ENCODE data around the gene NCOA7. TPM values are rescaled to one million over a fixed set of nuclear protein-coding genes. Genes with fewer than 3 reads are reported as not detected.

Gene NCOA7
- total and polyA plus RNA-seq, 9 of the 15 experiments (the other 6 are each of a cell fraction or from before 2014, with no cell fraction given) = 5.8 to 14.6 (median 9.3) TPM

DNA sequence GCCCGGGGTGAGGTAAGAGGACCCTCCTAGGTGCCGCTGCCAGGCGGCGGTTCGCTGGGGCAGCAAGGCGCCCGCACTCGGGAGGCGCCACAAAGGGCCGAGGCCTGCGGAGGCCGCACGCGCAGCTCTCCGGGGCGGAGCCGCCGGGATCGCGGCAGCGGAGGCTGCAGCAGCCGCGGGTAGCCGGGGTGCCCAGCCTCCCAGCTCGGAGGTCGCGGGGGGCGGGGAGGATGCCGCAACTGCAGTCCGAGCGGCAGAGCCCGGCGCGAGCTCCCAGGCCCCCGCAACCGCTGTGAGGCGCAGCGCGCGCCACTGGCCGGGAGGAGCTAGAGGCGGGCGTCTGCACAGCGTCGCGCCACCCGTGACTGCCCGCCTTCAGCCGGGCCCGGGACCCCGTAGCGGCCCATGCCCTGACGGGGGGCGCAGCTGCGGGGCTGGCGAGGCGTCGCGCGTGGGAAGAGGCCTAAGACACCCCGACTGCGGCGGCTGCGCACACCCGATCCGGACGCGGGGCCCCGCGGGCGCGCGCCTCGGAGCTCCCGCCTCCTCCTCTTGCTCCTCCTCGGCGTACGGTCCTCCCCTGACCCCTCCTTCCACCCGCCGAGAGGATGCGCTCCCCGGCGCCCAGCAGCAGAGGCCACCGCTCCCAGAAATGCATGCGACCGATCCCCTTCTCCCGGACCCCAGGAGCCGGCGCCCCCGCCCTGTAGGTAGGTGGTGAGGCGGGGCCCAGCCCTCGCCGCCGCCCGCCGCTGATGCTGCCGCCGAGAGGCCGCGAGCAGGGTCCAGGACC lies at the start of gene NCOA7 (continued):
- TF ChIP-seq, protein P1, sequence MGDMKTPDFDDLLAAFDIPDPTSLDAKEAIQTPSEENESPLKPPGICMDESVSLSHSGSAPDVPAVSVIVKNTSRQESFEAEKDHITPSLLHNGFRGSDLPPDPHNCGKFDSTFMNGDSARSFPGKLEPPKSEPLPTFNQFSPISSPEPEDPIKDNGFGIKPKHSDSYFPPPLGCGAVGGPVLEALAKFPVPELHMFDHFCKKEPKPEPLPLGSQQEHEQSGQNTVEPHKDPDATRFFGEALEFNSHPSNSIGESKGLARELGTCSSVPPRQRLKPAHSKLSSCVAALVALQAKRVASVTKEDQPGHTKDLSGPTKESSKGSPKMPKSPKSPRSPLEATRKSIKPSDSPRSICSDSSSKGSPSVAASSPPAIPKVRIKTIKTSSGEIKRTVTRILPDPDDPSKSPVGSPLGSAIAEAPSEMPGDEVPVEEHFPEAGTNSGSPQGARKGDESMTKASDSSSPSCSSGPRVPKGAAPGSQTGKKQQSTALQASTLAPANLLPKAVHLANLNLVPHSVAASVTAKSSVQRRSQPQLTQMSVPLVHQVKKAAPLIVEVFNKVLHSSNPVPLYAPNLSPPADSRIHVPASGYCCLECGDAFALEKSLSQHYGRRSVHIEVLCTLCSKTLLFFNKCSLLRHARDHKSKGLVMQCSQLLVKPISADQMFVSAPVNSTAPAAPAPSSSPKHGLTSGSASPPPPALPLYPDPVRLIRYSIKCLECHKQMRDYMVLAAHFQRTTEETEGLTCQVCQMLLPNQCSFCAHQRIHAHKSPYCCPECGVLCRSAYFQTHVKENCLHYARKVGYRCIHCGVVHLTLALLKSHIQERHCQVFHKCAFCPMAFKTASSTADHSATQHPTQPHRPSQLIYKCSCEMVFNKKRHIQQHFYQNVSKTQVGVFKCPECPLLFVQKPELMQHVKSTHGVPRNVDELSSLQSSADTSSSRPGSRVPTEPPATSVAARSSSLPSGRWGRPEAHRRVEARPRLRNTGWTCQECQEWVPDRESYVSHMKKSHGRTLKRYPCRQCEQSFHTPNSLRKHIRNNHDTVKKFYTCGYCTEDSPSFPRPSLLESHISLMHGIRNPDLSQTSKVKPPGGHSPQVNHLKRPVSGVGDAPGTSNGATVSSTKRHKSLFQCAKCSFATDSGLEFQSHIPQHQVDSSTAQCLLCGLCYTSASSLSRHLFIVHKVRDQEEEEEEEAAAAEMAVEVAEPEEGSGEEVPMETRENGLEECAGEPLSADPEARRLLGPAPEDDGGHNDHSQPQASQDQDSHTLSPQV (IDR thresholded peaks at IDR 0.05) = peak; percentile 77
- peak; percentile 24 for TF ChIP-seq PHF20 (IDR thresholded peaks at IDR 0.05; ENCODE audit: partially characterized antibody)
- 0 out of 2 replicates have a peak, but pooled peaks have one; percentile 7 for TF ChIP-seq SMC3 (conservative IDR thresholded peaks at IDR 0.05; ENCODE audit: insufficient read depth, low read depth, low read length)
- 0 out of 2 replicates have a peak, but pooled peaks have one; percentile 58 for TF ChIP-seq ILF3 (IDR thresholded peaks at IDR 0.05; ENCODE audit: borderline replicate concordance)
- TF ChIP-seq, protein P2, sequence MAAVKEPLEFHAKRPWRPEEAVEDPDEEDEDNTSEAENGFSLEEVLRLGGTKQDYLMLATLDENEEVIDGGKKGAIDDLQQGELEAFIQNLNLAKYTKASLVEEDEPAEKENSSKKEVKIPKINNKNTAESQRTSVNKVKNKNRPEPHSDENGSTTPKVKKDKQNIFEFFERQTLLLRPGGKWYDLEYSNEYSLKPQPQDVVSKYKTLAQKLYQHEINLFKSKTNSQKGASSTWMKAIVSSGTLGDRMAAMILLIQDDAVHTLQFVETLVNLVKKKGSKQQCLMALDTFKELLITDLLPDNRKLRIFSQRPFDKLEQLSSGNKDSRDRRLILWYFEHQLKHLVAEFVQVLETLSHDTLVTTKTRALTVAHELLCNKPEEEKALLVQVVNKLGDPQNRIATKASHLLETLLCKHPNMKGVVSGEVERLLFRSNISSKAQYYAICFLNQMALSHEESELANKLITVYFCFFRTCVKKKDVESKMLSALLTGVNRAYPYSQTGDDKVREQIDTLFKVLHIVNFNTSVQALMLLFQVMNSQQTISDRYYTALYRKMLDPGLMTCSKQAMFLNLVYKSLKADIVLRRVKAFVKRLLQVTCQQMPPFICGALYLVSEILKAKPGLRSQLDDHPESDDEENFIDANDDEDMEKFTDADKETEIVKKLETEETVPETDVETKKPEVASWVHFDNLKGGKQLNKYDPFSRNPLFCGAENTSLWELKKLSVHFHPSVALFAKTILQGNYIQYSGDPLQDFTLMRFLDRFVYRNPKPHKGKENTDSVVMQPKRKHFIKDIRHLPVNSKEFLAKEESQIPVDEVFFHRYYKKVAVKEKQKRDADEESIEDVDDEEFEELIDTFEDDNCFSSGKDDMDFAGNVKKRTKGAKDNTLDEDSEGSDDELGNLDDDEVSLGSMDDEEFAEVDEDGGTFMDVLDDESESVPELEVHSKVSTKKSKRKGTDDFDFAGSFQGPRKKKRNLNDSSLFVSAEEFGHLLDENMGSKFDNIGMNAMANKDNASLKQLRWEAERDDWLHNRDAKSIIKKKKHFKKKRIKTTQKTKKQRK (IDR thresholded peaks at IDR 0.05; ENCODE audit: borderline replicate concordance, low read depth, low read length) = no peak
- peak; percentile 81 for TF ChIP-seq SMAD4 (CRISPR knock-in tag; conservative IDR thresholded peaks at IDR 0.05)
- TF ChIP-seq NR2C2 (CRISPR knock-in tag; IDR thresholded peaks at IDR 0.05) = peak; percentile 54; the same call in 1 of the 2 replicates
- no peak for TF ChIP-seq NR2C2 (tag; IDR thresholded peaks at IDR 0.05)
- TF ChIP-seq, protein P3, sequence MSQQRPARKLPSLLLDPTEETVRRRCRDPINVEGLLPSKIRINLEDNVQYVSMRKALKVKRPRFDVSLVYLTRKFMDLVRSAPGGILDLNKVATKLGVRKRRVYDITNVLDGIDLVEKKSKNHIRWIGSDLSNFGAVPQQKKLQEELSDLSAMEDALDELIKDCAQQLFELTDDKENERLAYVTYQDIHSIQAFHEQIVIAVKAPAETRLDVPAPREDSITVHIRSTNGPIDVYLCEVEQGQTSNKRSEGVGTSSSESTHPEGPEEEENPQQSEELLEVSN (IDR thresholded peaks at IDR 0.05; ENCODE audit: borderline replicate concordance in 1 of 2, extremely low read depth in 1 of 2, insufficient read depth in 1 of 2, insufficient read length in 1 of 2, low read depth in 1 of 2, low read length in 1 of 2, poor library complexity in 1 of 2, severe bottlenecking in 1 of 2) = peak; percentile 30 to 58
- 0 out of 2 replicates have a peak, but pooled peaks have one; percentile 68 for TF ChIP-seq ZC3H4 (CRISPR knock-in tag; IDR thresholded peaks at IDR 0.05; ENCODE audit: borderline replicate concordance)
- peak; percentile 16 for TF ChIP-seq U2AF1 (optimal IDR thresholded peaks at IDR 0.05; ENCODE audit: low read depth, low read length)
